Measurements from ENCODE around the gene CFAP251. TPM values are rescaled to one million over a fixed set of nuclear protein-coding genes. Genes with fewer than 3 reads are reported as not detected.

The CFAP251 gene
- total RNA-seq, 2 experiments from 2014 or later, result 2.0 to 2.9 TPM

GRCh38 chr12:121903202-121903601 is 15.2 kb upstream of the CFAP251 start:
- Mint-ChIP-seq H3K4me3 (no peak overlapping the region), H3K27me3 (no peaks in the 10 kb centered on the region), H3K4me1 (ENCODE audit: low read depth) (no peaks in the 10 kb centered on the region), H3K9me3 (no peaks in the 10 kb centered on the region), H3K27ac (no peak overlapping the region), H3K36me3 (ENCODE audit: low read depth) (peaks cover 33% of the 10 kb centered on the region)
- intact Hi-C loops (cut with micrococcal nuclease), result no loop called here
- TF ChIP-seq CTCF (IDR thresholded peaks at IDR 0.05), result no peak
- DNase-seq, result peak; percentile 20
- POLR2A ChIA-PET, result no interaction called here
- ATAC-seq, result peak; percentile 58
- CTCF ChIA-PET, result interaction anchor here (0.7 to 1.0 kb wide), 2 partner anchors 10 to 15 kb away, joined by 3 read pairs; partner anchors contain the start of gene CFAP251

DNA sequence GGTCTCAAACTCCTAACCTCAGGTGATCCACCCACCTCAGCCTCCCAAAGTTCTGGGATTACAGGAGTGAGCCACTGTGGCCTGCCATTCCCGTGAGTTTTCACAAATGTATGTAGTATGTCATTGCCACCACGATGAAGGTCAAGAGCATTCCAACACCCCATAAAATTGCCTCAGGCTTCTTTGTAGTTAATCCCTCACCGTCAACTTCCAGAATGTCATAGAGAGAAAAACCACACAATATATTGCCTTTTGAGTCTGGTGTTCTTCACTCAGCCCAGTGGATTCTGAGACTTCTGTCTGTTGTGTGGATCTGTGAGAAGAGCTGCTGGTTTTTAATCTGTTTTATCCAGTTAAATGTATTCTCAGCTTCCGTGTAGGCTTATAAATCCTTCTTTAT is 12.6 kb upstream of the CFAP251 start:
- Mint-ChIP-seq H3K4me1 (ENCODE audit: low read depth) (peaks cover 8% of the 10 kb centered on the region), H3K36me3 (ENCODE audit: low read depth) (peaks cover 38% of the 10 kb centered on the region), H3K9me3 (no peaks in the 10 kb centered on the region), H3K27ac (no peak overlapping the region), H3K4me3 (no peak overlapping the region), H3K27me3 (no peaks in the 10 kb centered on the region)
- intact Hi-C loops (cut with micrococcal nuclease), result no loop called here
- TF ChIP-seq CTCF (IDR thresholded peaks at IDR 0.05), result no peak
- POLR2A ChIA-PET, result no interaction called here
- ATAC-seq (no peak), DNase-seq (no peak)
- CTCF ChIA-PET, result no interaction called here

- H3K4me3 Mint-ChIP-seq, result no peak overlapping the region
Observed at GRCh38 chr12:121908702-121909101, 9.7 kb upstream of the CFAP251 start.

DNA sequence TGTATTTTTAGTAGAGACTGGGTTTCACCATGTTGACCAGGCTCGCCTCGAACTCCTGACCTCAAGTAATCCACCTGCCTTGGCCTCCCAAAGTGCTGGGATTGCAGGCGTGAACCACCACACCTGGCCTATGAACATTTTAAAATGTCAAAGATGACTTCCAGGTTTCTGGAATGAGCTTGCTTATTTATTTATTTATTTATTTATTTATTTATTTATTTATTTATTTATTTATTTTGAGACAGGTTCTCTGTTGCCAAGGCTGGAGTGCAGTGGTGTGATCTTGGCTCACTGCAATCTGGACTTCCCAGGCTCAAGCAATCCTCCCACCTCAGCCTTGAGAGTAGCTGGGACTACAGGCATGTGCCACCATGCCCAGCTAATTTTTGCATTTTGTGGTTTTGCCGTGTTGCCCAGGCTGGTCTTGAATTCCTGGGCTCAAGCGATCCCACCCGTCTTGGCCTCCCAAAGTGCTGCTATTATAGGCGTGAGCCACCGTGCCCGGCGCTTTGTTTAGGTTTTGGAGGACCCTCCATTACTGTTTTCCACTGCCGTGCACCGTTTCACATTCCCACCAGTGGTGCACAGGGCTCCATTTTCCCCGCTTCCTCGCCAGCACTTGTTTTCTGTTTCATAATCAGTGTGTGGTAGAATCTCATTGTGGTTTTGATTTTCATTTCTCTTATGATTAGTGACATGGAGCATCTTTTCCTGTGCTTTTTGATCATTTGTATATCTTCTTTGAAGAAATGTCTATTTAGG is 6.4 kb upstream of the CFAP251 start:
- ChIA-PET POLR2A (no interaction called here), CTCF (interaction anchor here (0.7 to 1.3 kb wide), 2 partner anchors 18 to 116 kb away, joined by 3 read pairs; no protein-coding TSS in a partner anchor)
- peak; percentile 68 for ATAC-seq
- no peak overlapping the region for H3K4me3 Mint-ChIP-seq
- H3K9me3 Mint-ChIP-seq, result no peaks in the 10 kb centered on the region
- H3K27ac Mint-ChIP-seq, result peak overlapping the region; percentile 40
- no peaks in the 10 kb centered on the region for H3K27me3 Mint-ChIP-seq
- intact Hi-C loops (cut with micrococcal nuclease), result no loop called here
- no peak for TF ChIP-seq CTCF (IDR thresholded peaks at IDR 0.05)
- H3K4me1 Mint-ChIP-seq (ENCODE audit: low read depth), result peaks cover 14% of the 10 kb centered on the region
- peaks cover 33% of the 10 kb centered on the region for H3K36me3 Mint-ChIP-seq (ENCODE audit: low read depth)
- DNase-seq, result peak; percentile 42

More at GRCh38 chr12:121908702-121909101, 9.7 kb upstream of the CFAP251 start:
- peak; percentile 9 for DNase-seq
- intact Hi-C loops (cut with micrococcal nuclease), result no loop called here
- H3K9me3 Mint-ChIP-seq, result no peaks in the 10 kb centered on the region
- no peaks in the 10 kb centered on the region for H3K27me3 Mint-ChIP-seq
- ChIA-PET POLR2A (interaction anchor here (0.8 to 1.2 kb wide), 2 partner anchors 21 to 114 kb away, joined by 3 read pairs; no protein-coding TSS in a partner anchor), CTCF (interaction anchor here (1.0 kb wide), 1 partner anchor 10 kb away, joined by 4 read pairs; the partner anchor contains the start of gene CFAP251)
- H3K4me1 Mint-ChIP-seq (ENCODE audit: low read depth), result peaks cover 14% of the 10 kb centered on the region
- TF ChIP-seq CTCF (IDR thresholded peaks at IDR 0.05), result no peak
- peak; percentile 40 for ATAC-seq
- peak overlapping the region; percentile 33 for H3K27ac Mint-ChIP-seq
- peaks cover 39% of the 10 kb centered on the region for H3K36me3 Mint-ChIP-seq (ENCODE audit: low read depth)

DNA sequence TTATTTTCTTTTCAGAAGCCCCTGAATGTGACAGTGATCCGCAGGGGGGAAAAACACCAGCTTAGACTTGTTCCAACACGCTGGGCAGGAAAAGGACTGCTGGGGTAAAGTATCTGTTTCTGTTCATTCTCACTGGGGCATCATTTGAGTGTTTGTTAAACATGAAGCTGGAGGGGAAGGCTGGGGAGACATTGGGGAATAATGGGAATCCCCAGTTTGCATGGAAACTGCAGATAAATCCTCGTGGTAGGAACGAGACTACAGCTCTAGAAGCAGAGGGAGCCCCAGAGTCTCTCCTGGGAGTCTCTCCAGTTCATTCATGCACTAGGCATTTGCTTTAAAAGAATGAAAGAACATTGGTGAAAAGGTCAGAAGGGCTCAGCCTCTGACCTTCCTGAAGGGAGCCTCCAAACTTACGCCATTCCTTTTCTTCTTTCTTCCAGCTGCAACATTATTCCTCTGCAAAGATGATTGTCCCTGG is 2.5 kb upstream of the CFAP251 start:
- H3K36me3 Mint-ChIP-seq (ENCODE audit: low read depth), result peaks cover 30% of the 10 kb centered on the region
- H3K27me3 Mint-ChIP-seq, result no peaks in the 10 kb centered on the region
- CTCF ChIA-PET, result interaction anchor here (1.1 to 4.0 kb wide), 5 partner anchors 22 to 207 kb away, joined by 3 to 21 read pairs (median 9); partner anchors contain the start of genes PSMD9 and RHOF
- no peak for TF ChIP-seq CTCF (IDR thresholded peaks at IDR 0.05)
- H3K4me3 Mint-ChIP-seq, result no peak overlapping the region
- DNase-seq (no peak), ATAC-seq (no peak)
- no peaks in the 10 kb centered on the region for H3K9me3 Mint-ChIP-seq
- intact Hi-C loops (cut with micrococcal nuclease), result no loop called here
- POLR2A ChIA-PET, result no interaction called here
- peaks cover 19% of the 10 kb centered on the region for H3K4me1 Mint-ChIP-seq (ENCODE audit: low read depth)
- H3K27ac Mint-ChIP-seq, result peak overlapping the region; percentile 42

All from activated CD8-positive, alpha-beta T cell treated with anti-CD3 and anti-CD28 coated beads for 36 hours (primary cell).